Bronchial epithelial cell (primary cell): ENCODE results near the gene PKD1. TPM values are rescaled to one million over a fixed set of nuclear protein-coding genes. Genes with fewer than 3 reads are reported as not detected.

Experiments used
- DNase-seq: peaks from one replicate; pipeline ENCODE4 v3.0.0-alpha.2; 2010; ENCODE audit warnings: low read depth
- FAIRE-seq: peaks from 2 replicates; lab custom pipeline; 2011; peaks lifted over from hg19 to GRCh38; lab: Jason Lieb, UNC
- H3K27me3 ChIP-seq: 2 replicates; pipeline ENCODE4 v1.5.1; 2011; ENCODE audit warnings: low read length; ENCODE audit not compliant: control insufficient read depth, insufficient read depth
- H3K36me3 ChIP-seq: 2 replicates; pipeline ENCODE4 v1.5.1; 2011; ENCODE audit warnings: low read length; ENCODE audit not compliant: control insufficient read depth, insufficient read depth
- H3K4me3 ChIP-seq: 2 replicates; pipeline ENCODE4 v1.5.1; 2011; ENCODE audit warnings: mild to moderate bottlenecking, low read depth, low read length, control low read depth
- total RNA-seq: library from RNA; depleted of rRNA; stranded (reverse); fragments of >200 nt; gene quantifications from 2 replicates; pipeline ENCODE4 v1.2.1, GENCODE V29; 2014
- TF ChIP-seq, protein P1 (sequence below): IDR thresholded peaks from 2 replicates; pipeline ENCODE4 v1.5.1; 2011; ENCODE audit warnings: mild to moderate bottlenecking, moderate library complexity, low read length, control low read depth, inconsistent platforms; ENCODE audit not compliant: insufficient read depth, severe bottlenecking

Gene PKD1
- total RNA-seq, 1 donor from 2014 or later = 56.1 TPM

DNA sequence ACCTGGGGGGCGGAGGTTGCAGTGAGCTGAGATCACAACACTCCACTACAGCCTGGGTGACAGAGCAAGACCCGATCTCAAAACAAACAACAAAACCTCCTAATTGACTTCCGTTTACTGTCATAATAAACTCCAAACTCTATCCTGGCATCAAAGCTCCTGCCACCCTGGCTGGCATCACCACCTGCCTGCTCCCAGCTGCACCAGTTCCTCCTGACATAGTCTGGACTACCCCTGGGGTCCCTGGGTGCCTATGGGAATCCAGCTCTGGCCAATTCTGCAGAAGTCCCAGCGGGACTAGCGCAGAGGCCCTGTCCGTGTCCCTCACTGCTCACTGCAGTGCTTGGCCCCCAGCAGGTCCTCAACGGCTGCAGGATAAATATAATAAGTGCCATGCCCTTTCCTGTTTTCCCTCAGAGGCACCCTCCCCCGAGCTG, 88.8 kb downstream of the PKD1 start:
- no peak for FAIRE-seq

GRCh38 chr16:2045965-2046892, 89.5 kb downstream of the PKD1 start:
- no peak for DNase-seq
- FAIRE-seq = no peak
- H3K27me3 ChIP-seq = no peaks in the 10 kb centered on the region
- no peak overlapping the region for H3K4me3 ChIP-seq
- TF ChIP-seq, protein P1, sequence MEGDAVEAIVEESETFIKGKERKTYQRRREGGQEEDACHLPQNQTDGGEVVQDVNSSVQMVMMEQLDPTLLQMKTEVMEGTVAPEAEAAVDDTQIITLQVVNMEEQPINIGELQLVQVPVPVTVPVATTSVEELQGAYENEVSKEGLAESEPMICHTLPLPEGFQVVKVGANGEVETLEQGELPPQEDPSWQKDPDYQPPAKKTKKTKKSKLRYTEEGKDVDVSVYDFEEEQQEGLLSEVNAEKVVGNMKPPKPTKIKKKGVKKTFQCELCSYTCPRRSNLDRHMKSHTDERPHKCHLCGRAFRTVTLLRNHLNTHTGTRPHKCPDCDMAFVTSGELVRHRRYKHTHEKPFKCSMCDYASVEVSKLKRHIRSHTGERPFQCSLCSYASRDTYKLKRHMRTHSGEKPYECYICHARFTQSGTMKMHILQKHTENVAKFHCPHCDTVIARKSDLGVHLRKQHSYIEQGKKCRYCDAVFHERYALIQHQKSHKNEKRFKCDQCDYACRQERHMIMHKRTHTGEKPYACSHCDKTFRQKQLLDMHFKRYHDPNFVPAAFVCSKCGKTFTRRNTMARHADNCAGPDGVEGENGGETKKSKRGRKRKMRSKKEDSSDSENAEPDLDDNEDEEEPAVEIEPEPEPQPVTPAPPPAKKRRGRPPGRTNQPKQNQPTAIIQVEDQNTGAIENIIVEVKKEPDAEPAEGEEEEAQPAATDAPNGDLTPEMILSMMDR = no peak
- H3K36me3 ChIP-seq = no peaks in the 10 kb centered on the region

More for the DNA sequence above, 88.8 kb downstream of the PKD1 start:
- no peak for DNase-seq
- Histone ChIP-seq H3K27me3 (no peaks in the 10 kb centered on the region), H3K4me3 (peak overlapping the region; percentile 80), H3K36me3 (peaks cover 3% of the 10 kb centered on the region)
- TF ChIP-seq, protein P1 = no peak

DNA sequence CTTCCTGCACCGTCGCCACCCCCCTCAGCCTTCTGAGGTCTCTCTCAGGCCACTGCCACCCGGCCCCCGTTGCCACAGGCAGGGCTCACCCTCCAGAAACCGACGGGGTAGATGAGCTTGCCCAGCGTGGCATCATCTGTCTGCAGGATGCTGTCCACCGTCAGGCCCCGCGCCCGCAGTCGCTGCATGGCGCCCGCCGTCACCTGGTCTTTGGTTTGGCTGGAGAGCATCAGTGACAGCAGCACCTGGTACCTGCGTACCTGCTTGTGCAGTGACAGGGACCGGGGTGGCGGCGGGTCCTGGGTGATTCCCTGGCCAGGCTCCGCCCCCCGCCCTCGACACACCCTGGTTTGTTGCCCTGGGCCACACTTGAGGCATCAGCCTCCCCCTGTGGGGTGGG, 91.2 kb downstream of the PKD1 start:
- no peaks in the 10 kb centered on the region for H3K27me3 ChIP-seq
- TF ChIP-seq, protein P1 = no peak
- DNase-seq = no peak
- no peak overlapping the region for H3K4me3 ChIP-seq
- no peak for FAIRE-seq
- no peaks in the 10 kb centered on the region for H3K36me3 ChIP-seq

GRCh38 chr16:2043667-2044451, 91.8 kb downstream of the PKD1 start:
- Histone ChIP-seq H3K36me3 (no peaks in the 10 kb centered on the region), H3K27me3 (no peaks in the 10 kb centered on the region), H3K4me3 (no peak overlapping the region)
- DNase-seq (no peak), FAIRE-seq (no peak)
- TF ChIP-seq, protein P1 = no peak

- Histone ChIP-seq H3K36me3 (no peaks in the 10 kb centered on the region), H3K27me3 (no peaks in the 10 kb centered on the region), H3K4me3 (no peak overlapping the region)
- TF ChIP-seq, protein P1 = no peak
- no peak for FAIRE-seq
- peak; percentile 30 for DNase-seq
Measured at GRCh38 chr16:2042986-2043666, 92.6 kb downstream of the PKD1 start.
